Dermis microvascular lymphatic vessel endothelial cell (primary cell): Measurements from ENCODE around the gene FBLN2. TPM values are rescaled to one million over a fixed set of nuclear protein-coding genes. Genes with fewer than 3 reads are reported as not detected.

Experiments used
- DNase-seq, 2 donors: peaks; one replicate each; pipeline versions ENCODE4 v3.0.0 to v3.0.0-alpha.2; 2010; ENCODE audit warnings: low read depth in 2 of 2
- total RNA-seq: library from RNA; depleted of rRNA; stranded (reverse); fragments of >200 nt; gene quantifications from 2 replicates; pipeline ENCODE4 v1.2.1, GENCODE V29; 2014

Gene FBLN2
- total RNA-seq, 1 donor from 2014 or later, result 2.7 TPM

DNA sequence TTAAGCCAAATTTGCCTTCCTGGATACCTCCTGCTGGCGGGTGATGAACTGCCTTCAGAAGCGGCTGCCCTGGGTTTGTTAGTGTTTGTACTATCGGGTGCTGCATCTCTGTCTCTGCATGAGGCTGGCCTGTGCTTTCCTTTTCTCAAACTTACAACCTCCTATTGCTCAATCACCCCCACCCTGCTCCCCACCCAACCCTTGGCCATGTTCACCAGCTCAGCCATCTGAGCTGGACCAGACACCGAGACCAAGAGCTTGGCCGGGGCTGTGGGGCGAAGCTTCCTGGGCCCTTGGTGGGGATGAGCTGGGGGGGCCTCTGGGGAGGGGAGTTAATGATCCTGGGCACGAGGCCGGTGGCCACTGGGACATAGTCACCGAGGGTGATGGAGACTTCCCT is 16.8 kb upstream of the FBLN2 start:
- DNase-seq, result no peak

DNA sequence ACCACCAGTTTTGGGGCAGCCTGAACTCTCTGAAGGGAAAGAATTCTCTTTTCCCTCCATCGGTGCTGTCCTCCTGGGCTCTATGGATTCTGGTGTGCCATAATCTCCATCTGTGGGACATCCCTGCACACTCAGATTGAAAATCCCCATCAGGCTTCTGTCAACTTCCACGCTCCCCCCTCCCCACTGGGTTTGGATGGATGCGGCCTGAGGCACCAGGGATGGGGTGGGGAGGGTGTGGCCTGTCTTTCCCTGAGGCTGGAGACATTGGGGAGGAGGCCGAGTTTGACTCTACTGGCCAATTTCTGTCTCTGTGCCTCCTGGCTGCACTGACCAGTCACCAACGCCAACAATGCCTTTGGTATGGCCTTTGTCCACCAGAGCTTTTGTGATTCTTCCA is 16.3 kb upstream of the FBLN2 start:
- DNase-seq, result no peak

- no peak for DNase-seq
These were observed 15.0 kb upstream of the FBLN2 start for GRCh38 chr3:13533885-13534301.

- no peak for DNase-seq
These were observed 13.4 kb upstream of the FBLN2 start for GRCh38 chr3:13535526-13535875.

- DNase-seq, result no peak
These were observed 13.0 kb upstream of the FBLN2 start for GRCh38 chr3:13535905-13536304.

DNA sequence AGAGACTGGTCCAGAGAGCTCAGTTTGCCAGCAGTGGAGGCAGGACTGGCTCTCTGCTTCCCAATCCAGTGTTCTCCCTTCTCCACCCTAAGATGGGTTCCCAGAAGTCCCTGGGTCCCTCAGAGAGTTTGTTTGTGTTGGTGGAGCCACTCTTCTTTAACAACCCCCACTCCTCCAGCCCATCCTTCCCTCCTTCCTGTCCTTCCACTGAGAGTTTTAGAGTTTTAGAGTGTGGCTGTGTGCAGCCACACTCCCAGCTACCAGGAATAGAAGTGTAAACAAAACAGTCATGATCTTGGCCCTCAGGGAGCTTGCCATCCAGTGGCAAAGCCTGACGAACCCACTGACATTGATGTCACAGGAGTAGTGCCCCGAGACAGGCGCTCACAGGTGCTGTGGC is 12.5 kb upstream of the FBLN2 start:
- DNase-seq, result no peak

GRCh38 chr3:13536832-13537231 is 12.1 kb upstream of the FBLN2 start:
- no peak for DNase-seq

DNA sequence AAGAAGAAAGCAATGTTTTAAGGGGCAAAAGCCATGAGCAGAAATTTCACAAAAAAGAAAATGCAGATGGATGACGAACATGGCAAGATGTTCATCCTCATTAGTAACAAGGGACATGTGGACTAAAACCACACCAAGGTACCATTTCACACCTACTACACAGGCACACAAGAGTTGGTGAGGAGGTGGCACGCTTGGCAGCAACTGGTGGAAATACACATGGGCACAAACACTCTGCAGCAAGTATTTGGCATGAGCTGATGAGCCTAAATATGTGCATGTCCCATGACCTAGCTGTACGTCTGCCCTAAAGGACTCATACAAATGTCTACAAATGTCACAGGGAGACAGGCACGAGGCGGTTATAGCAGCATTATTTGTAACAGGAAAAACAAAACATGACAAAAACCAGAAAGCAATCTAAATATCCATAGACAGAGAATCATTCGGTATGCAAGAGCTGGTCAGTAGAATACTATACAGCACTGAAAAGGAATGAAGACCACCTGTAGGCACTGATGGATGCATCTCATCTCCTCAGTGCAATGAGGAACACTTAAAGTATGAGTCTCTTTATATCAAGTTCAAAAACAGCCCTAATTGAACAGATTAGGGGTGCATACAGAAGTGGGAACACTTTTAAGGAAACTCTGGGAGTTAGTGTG is 11.5 kb upstream of the FBLN2 start:
- no peak for DNase-seq

GRCh38 chr3:13537909-13538296 is 11.0 kb upstream of the FBLN2 start:
- DNase-seq, result no peak

DNA sequence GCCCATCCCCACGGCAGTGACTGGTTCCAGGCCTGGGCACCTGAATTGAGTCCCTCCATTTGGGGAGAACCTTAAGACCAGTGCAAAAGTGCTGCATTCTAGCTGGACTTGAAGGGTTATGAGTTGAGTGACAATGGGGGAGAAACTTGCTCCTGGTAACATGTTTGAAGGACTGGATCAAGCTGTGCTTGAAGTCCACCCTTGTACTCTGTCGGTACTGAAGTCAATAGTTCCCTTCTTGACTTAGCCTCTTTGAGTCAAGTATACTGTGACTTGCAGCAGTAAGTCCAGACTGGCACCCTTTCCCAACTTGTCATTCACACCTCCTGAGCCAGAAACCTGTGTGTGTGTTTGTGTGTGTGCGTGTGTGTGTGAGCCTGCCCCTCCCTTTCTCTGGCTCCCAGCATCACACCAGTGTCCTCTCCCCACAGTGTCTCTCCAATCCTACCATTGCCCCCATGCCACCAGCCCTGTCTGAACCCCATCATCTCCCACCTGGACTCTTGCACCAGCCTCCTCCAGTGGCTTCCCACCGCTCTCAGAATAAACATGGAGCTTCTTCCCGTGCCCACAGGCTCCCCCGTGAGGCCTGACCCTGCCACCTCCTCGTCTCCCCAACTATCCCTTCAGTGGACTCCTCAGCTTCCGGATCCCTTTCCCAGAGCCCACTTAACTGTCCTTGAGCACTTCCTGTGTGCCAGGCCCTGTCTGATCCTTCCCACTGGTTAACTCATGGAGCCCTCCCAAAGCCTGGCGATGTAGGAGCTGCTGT is 10.2 kb upstream of the FBLN2 start:
- no peak for DNase-seq

GRCh38 chr3:13539292-13539638 is 9.7 kb upstream of the FBLN2 start:
- no peak for DNase-seq

GRCh38 chr3:13539671-13540070 is 9.3 kb upstream of the FBLN2 start:
- DNase-seq, result no peak

DNA sequence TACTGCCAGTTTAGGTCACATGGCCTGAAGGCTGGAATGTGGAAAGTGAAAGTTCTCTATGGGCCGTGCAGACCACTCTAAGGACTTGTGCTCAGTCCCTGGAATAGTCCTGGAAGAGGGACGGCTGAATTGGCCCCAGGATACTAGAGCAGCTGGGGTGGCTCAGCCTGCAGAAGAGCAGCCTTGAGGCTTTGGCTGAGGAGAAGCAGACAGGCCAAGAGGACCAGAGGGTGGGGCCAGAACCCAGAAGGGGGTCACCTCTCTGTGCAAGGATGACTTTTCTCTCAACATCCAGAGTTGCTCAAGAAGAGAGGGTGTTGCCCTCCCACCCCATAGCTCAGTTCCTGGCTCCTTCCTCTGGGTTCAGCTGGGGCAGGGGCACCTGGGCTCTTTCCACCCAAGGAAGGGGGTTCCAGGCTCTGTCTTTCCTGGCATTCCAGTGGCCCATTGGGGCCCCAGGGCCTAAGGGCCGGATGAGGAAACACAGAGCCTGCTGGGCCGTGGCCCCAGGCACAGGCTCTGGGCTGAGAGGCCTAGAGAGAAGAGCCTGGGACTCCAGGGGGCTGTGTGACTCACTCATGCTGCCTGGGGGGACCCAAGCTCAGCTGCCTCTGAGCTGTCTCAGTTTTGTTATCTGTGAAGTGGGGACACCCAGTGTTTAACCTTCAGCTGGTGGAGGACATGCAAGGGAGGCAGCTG is 8.5 kb upstream of the FBLN2 start:
- DNase-seq, result no peak

DNA sequence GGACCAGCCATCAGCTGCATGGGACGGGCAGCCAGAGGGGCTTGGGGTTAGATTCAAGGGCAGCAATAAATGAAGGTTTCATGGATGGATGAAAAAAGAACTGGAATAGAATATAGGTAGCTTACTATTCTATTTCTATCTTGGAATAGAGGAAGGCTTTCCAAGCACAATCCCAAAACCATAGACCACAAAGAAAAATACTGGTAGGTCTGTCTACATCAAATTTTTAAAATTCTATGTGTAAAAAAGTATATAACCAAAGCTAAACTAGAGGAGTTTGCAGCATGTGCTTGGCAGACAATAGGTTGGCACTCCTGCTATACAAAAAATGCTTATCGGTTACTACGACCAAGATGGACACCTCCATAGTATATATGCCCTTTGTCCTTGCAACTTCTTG is 7.2 kb upstream of the FBLN2 start:
- no peak for DNase-seq

GRCh38 chr3:13542142-13542541 is 6.8 kb upstream of the FBLN2 start:
- no peak for DNase-seq

DNA sequence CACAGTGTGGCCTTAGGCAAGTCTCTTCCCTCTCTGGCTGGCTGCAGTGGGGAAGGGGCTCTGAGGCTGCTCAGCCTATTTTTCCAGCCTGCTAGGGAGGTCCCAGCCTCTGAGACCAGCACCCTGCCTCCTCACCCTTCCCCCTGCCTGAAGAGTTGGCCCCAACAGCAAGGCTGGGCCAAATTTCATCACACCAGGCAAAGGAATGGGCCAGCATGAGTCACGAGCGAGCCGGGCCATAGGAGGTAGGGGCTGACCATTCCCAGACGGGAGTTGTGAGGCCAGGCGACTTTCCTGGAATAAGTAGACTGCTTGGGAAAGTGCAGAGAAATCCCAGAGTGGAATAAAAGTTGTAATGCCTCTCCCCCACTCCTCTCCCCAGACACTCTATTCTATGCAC is 5.7 kb upstream of the FBLN2 start:
- no peak for DNase-seq

DNA sequence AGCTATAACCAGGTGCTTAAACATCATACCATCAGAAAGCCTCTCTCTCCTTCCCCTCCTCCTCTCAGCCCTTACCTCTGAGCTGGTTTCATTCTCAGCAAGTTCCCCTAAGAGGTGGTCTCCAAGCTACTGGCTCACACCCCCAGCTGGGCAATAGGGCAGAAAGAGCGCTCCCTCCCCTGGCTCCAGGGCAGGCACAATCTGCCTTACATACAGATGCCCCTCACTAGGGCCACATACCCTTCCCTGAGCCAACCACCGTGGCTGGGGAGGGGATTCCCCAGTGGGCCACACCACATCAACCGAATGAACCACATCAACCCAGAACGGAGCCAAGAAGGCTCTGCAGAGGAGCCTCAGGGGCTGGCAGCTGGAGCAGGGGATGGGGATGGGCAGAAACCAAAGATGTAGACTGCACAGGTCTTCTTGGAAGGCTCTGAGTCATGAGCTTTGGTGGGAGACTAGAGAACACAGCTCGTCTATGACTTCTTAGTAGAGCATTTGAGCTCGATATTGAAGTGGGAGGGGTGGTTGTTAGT is 4.6 kb upstream of the FBLN2 start:
- DNase-seq, result no peak

- DNase-seq, result no peak
These were observed 3.8 kb upstream of the FBLN2 start for GRCh38 chr3:13544951-13545651.

DNA sequence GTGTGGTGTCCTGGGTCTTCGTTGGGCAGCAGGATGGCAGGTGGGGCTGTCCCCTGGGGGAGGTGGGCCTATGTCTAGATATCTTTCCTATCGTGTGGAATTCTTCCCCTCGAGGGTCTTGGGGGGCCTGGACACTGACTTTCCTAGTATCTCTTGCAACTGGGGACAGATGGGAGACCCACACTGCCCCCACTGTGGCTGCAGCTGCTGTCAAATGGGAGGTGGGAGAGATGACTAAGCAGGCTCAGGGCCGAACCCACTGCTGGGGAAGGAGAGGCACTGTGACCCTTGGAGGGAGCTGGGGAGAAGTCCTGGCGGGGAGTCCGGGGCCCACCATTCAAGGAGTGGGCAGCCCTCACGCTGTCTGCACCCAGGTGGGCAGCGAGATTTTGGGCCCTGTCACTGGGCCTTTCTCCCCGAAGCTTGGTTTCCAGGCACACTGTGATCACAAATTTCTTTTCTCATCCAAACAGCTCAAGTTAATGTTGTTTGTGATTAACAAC is 2.9 kb upstream of the FBLN2 start:
- DNase-seq, result no peak

GRCh38 chr3:13546667-13547171 is 2.2 kb upstream of the FBLN2 start:
- DNase-seq, result no peak

DNA sequence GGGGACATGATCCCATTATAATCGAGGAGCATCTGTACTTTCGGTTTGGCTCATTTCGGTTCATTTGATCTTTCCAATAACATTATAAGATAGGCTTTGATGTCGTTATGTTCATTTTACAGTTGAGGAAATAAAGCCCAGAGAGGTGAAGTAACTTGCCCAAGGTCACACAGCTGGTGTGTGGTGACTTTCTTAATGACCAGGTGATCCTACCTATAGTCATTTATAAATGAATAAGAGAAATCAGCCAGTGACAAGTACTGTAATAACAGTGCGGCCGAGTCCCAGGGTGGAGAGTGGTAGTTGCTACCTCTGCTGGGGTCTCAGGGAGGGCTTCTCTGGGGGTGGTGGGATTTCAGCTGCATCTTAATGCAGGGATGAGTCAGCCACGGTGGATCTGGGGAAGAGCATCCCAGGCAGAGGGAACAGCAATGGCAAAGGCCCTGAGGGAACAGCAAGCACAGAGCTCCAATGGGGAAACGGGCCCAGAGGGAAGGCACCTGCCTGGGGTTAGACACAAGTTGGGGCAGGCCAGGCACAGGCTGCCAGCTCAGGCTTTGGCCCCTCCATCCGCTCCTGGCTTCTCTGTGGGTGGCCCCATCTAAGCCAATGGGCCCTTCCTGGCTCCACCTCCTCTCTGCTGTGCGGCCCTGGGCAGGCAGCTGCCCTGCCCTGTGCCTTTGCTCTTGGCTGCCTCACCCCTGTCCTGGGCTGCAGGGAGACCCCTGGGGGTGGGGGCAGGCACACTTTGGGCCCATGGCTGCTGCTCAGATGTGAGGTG is 1.1 kb upstream of the FBLN2 start:
- DNase-seq, result no peak
